Activated effector memory CD4-positive, alpha-beta T cell treated with anti-CD3 and anti-CD28 coated beads, Interleukin-2, amount 50 U/mL, for 16 hours (primary cell): ENCODE measurements around the gene ATP2B3.

ENCODE experiments used
- DNase-seq: peaks from one replicate; pipeline ENCODE4 v3.0.0-alpha.2; 2020

ATP2B3 gene

GRCh38 chrX:153623310-153624029, 106.0 kb downstream of the ATP2B3 start:
- peak; percentile 4 for DNase-seq

DNA sequence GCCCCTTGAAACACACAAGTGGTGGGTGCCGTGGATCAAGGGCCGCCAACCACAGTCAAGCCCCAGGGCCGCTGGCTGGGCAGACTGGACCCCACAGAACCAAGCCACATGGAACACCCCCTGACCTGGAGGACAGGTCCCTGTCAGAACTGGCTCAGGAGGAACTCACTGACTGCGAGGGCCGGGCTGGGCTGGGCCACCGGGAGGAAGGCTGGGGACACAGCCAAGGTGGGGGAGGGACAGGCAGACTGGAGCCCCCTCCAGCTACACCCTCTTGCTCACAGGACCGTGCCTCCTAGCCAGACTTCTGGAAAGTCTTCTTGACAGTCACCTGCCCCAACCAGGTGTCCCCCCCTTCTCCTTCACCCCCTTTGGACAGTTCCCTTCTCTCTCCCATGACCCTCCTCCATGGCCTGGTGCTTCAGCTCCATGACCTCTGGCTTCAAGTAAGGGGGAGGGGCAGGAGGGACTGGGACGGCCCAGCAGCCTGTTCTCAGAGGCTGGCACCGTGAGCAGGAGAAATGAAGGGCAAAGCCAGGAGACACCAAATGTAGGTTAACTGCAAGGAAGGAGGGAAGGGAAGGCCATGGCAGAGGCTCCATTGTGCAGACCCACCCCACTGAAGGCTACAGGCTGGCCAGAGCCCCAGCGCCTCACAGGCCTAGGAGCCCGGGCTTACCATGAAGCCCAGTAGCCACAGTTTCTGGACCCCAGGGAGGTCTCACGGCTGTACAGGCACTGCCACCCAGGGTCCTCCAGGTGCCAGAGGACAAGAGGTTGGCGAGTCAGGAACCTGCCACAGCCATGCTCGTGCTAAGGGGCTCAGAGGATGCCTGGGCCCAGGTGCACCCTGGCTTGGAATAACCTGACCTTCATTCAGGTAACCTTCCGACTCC, 107.0 kb downstream of the ATP2B3 start:
- peak; percentile 21 for DNase-seq

DNA sequence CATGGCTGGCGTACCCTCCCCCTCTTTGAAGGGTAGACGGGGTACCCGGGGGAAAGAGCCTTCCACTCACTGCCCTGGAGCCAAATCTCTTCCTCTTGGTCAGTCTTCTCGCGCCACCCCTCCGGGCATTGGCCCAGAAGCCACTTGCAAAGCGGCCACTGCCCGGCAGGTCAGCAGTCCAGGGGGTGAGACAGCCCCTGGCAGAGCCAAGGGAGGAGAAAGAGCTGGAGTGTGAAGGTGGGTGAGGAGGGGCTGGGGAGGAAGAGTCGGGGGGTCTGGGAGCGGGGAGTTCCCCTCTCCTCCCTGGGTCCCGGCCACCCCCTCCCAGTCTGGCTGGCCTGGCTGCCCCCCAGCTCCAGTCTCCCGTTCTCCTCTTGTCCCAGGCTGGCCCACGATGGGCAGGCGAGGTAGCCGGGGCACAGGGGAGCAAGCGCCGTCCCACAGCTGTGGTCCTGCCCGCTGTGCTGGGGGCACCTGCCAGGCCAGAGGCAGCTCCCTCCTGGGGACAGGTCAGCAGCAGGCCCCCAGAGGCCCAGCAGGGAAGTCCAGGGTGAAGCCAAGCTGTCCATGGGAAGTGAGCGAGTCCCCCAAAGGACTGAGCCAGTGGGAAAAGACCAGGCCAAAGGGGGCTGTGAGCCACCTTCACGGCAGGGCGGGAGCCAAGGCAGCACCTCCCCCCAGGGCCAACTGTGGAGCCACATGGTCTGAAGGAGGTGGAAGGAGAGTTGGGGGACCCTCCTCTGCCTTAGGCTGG, 108.0 kb downstream of the ATP2B3 start:
- DNase-seq, result peak; percentile 21

DNA sequence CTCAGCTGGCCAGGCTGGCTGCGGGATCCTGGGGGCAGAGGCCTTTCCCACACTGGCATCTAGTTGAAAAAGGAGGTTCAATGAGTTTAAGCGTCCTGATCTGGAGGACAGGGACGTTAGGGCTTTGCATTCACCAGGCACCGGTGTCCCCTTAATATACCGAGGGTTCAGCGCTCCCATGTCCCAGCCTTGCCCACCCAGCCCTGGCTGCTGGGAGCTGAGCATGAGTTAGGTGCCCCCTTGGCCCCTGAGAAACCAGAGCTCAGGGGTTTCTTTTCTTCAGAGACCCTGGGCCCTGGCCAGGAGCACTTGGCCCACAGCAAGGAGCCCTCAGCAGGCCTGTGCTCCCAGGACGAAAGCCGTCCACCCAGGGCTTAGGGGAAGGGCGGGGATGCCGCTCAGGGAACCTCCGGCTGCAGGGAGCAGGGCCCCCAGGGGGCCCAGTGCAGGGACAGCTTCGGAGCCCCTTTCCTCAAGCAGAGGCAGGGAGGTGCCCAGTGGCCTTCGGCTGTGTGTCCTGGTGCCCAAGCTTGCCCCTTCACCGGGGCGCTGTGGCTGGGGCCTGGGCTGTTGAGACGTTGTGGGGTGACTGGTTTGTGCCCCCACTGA, 108.7 kb downstream of the ATP2B3 start:
- peak; percentile 33 for DNase-seq

GRCh38 chrX:153626863-153627674, 109.6 kb downstream of the ATP2B3 start:
- peak; percentile 33 for DNase-seq

DNA sequence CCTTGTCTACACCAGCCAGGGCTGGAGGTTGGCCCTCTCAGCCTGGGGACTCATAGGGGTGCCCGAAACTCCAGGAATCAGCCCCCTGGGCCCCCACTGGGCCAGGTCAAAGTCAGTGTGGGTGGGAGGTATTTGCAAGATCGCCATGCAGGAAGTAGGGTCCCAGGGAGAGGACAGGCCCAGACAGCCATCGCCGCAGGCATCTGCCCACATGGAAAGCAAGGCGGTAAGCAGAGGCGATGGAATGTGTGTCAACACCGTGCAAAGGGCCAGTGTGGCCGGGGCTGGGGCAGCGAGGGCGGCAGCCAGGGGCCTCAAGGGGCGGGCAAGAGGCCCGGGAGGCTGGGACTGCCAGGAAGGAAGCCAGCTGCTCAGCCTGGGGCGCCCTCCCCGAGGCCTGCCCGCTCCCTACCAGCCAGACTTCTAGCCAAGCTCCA, 110.3 kb downstream of the ATP2B3 start:
- DNase-seq, result peak; percentile 21

DNA sequence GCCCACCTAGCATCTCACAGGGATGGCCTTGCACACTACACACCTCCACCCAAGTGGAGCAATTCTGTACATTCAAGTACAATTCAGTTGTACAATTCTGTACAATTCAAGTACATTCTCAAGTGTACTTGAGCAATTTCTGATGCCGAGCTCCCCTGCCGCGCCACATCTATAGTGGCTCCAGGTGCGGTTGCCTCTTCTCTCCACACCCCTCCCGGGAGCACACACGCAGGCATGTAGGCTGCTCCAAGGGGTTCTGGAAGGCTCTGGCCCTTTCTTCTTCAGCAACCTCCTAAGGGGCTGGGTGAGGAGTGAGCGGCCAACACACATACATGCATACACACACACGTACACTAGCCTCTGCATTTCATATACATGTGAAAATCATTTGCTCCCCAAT, 110.7 kb downstream of the ATP2B3 start:
- no peak for DNase-seq

GRCh38 chrX:153628665-153629064, 111.2 kb downstream of the ATP2B3 start:
- DNase-seq, result no peak

- no peak for DNase-seq
Observed at GRCh38 chrX:153631346-153631745, 113.9 kb downstream of the ATP2B3 start.

DNA sequence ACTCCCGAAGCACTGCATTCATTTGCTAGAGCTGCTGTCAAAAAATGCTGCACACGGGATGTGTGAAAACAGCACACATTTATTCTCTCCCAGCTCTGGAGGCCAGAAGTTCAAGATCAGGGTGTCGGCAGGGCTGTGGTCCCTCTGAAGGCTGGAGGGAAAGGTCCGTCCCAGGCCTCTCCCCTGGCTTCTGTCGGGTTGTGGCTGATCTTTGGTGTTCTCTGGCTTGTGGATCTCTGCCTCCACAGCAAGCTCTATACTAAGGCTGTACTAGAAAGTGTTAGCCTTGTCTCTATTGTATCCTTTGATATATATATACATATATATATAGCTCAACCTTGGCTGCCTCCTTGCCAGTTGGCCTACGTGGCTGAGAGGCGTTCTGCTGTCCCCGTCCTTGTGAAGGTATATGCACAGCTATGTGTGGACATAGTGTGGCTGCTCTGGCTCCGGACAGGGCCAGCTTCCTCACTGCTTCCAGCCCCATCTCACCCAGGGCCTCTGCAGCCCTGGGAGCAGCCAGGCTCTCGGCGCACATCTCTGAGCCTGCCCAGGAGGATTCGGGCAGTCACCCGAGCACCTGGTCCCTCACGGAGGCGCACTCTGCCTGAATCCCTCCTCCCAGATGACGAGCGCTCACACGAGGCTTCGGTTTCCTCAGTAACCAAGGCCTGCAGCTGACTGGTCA, 114.6 kb downstream of the ATP2B3 start:
- peak; percentile 2 for DNase-seq
